Measurements from ENCODE around the gene EXD2.

GRCh38 chr14:69231486-69231885 lies 40.2 kb downstream of the EXD2 start:
- TF ChIP-seq EZH2 (IDR thresholded peaks at IDR 0.05; ENCODE audit: insufficient read depth, poor library complexity, severe bottlenecking) (no peak), EZH2phosphoT487 (IDR thresholded peaks at IDR 0.05; ENCODE audit: insufficient read depth, low read depth) (no peak)

All from GM23248 (cell line).